Smooth muscle cell (in vitro differentiated cells): ENCODE data around the gene SDR42E2. TPM values are rescaled to one million over a fixed set of nuclear protein-coding genes. Genes with fewer than 3 reads are reported as not detected.

Source experiments
- DNase-seq: peaks from one replicate; lab custom pipeline; 2025; ENCODE audit not compliant: unreplicated experiment; lab: John Stamatoyannopoulos, UW
- H2AFZ ChIP-seq: fragments of 200-600 bp; sonication (generic); 2 replicates; pipeline ENCODE4 v1.6.0; 2016; ENCODE audit warnings: antibody characterized with exemption, low read depth, mild to moderate bottlenecking
- H3F3A ChIP-seq: fragments of 200-600 bp; sonication (generic); 2 replicates; pipeline ENCODE4 v1.6.0; 2017; ENCODE audit warnings: antibody characterized with exemption, low read depth
- H3K27ac ChIP-seq: fragments of 200-600 bp; sonication (generic); 2 replicates; pipeline ENCODE4 v1.5.1; 2016; ENCODE audit warnings: low read depth, mild to moderate bottlenecking
- H3K27me3 ChIP-seq: fragments of 200-600 bp; sonication (generic); 2 replicates; pipeline ENCODE4 v1.6.1; 2016; ENCODE audit warnings: low read depth, mild to moderate bottlenecking
- H3K36me3 ChIP-seq: fragments of 200-600 bp; sonication (generic); 2 replicates; pipeline ENCODE4 v1.5.1; 2016; ENCODE audit warnings: low read depth
- H3K4me1 ChIP-seq: fragments of 200-600 bp; sonication (generic); 2 replicates; pipeline ENCODE4 v1.5.1; 2016; ENCODE audit warnings: low read depth
- H3K4me2 ChIP-seq: fragments of 200-600 bp; sonication (generic); 2 replicates; pipeline ENCODE4 v1.6.0; 2016; ENCODE audit warnings: mild to moderate bottlenecking
- H3K4me3 ChIP-seq: fragments of 200-600 bp; sonication (generic); 2 replicates; pipeline ENCODE4 v1.5.1; 2016; ENCODE audit warnings: mild to moderate bottlenecking
- H3K79me2 ChIP-seq: fragments of 200-600 bp; sonication (generic); 2 replicates; pipeline ENCODE4 v1.6.0; 2016; ENCODE audit warnings: low read depth, mild to moderate bottlenecking
- H3K9ac ChIP-seq: fragments of 200-600 bp; sonication (generic); 2 replicates; pipeline ENCODE4 v1.6.0; 2016; ENCODE audit warnings: low read depth
- H3K9me3 ChIP-seq: fragments of 200-600 bp; sonication (generic); replicated peaks from 2 replicates; pipeline ENCODE4 v1.5.1; 2016; ENCODE audit warnings: low read depth
- H4K20me1 ChIP-seq: fragments of 200-600 bp; sonication (generic); 2 replicates; pipeline ENCODE4 v1.6.0; 2016; ENCODE audit warnings: low read depth
- WGBS: methylation state at CpG from one replicate; pipeline ENCODE4 v1.1.7; 2016; ENCODE audit warnings: low lambda C conversion rate; 5-methylcytosine and 5-hydroxymethylcytosine counted together
- polyA plus RNA-seq: library from polyadenylated mRNA; unstranded; fragments of >200 nt; fragmentation: Nextera tagmentation; extraction: Ambion mirVana; gene quantifications from 2 replicates; pipeline ENCODE4 v1.2.1, GENCODE V29; 2016
- total RNA-seq: library from RNA; depleted of rRNA; stranded (reverse); fragments of >200 nt; gene quantifications from 2 replicates; pipeline ENCODE4 v1.2.3, GENCODE V29; 2014
- TF ChIP-seq, protein P1 (sequence below): fragments of 200-600 bp; sonication (generic); IDR thresholded peaks from 2 replicates; pipeline ENCODE4 v1.5.1; 2017; ENCODE audit warnings: borderline replicate concordance, mild to moderate bottlenecking, antibody characterized with exemption; ENCODE audit not compliant: insufficient read depth, poor library complexity, severe bottlenecking

The SDR42E2 gene
- total and polyA plus RNA-seq, 2 experiments from 2014 or later, result 0.18 TPM; not detected in 1

DNA sequence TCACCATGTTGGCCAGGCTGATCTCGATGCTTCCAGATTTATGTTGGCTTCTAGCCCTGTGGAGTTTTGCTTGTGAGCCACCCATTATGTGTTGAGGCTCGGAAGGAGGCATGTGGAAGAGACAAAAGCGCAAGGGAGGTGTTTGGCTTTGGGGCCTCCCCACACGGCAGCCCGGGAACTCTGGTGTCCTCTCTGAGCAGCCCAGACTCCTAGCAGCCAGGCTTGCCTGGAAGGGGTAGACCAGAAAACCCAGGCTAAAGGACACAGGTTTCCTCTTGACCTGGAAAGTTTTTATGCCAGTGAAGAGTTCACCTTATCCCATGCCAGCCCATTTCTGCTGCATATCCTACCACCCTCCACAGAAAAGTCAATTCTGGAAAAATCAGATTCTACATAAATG is 21.0 kb downstream of the SDR42E2 start:
- Histone ChIP-seq H3K4me3 (no peak overlapping the region), H3K27me3 (no peaks in the 10 kb centered on the region), H3K36me3 (no peaks in the 10 kb centered on the region), H3F3A (no peaks in the 10 kb centered on the region), H3K4me1 (no peaks in the 10 kb centered on the region), H3K27ac (no peak overlapping the region), H3K79me2 (no peaks in the 10 kb centered on the region), H4K20me1 (no peaks in the 10 kb centered on the region), H3K9me3 (no peaks in the 10 kb centered on the region), H2AFZ (no peak overlapping the region), H3K9ac (no peak overlapping the region), H3K4me2 (no peak overlapping the region)
- 90% methylated on average over 5 of the region's 5 CpGs for WGBS
- no peak for DNase-seq
- TF ChIP-seq, protein P1, sequence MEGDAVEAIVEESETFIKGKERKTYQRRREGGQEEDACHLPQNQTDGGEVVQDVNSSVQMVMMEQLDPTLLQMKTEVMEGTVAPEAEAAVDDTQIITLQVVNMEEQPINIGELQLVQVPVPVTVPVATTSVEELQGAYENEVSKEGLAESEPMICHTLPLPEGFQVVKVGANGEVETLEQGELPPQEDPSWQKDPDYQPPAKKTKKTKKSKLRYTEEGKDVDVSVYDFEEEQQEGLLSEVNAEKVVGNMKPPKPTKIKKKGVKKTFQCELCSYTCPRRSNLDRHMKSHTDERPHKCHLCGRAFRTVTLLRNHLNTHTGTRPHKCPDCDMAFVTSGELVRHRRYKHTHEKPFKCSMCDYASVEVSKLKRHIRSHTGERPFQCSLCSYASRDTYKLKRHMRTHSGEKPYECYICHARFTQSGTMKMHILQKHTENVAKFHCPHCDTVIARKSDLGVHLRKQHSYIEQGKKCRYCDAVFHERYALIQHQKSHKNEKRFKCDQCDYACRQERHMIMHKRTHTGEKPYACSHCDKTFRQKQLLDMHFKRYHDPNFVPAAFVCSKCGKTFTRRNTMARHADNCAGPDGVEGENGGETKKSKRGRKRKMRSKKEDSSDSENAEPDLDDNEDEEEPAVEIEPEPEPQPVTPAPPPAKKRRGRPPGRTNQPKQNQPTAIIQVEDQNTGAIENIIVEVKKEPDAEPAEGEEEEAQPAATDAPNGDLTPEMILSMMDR, result no peak

DNA sequence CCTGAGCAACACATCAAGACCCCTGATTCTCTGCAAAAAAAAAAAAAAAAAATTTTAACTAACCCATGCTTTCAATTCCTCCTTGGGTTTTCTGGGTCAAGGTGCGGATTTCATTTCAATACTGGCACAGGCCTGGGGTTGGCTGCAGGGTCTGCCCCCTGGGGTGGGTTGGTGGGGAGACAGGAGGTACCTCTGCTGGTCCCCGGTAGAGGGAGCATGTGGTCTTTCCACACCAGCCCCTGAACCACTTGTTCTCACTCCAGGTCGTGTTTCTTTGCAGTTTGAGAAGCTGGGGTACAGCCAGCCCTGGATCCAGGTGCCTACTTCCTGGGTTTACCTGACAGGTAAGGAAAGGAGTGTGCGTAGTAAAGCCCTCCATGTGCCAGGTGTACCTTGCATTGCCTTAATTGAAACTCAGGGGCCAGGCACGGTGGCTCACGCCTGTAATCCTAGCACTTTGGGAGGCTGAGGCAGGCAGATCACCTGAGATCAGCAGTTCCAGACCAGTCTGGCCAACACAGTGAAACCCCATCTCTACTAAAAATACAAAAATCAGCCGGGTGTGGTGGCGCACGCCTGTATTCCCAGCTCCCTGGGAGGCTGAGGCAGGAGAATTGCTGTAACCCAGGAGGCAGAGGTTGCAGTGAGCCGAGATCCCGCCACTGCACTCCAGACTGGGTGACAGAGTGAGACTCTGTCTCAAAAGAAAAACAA is 21.8 kb downstream of the SDR42E2 start:
- TF ChIP-seq, protein P1, result no peak
- H3K4me2 ChIP-seq, result no peak overlapping the region
- H4K20me1 ChIP-seq, result no peaks in the 10 kb centered on the region
- WGBS, result 82% methylated on average over 11 of the region's 11 CpGs
- no peak for DNase-seq
- no peaks in the 10 kb centered on the region for H3K9me3 ChIP-seq
- no peaks in the 10 kb centered on the region for H3K36me3 ChIP-seq
- H2AFZ ChIP-seq, result no peak overlapping the region
- H3K4me1 ChIP-seq, result no peaks in the 10 kb centered on the region
- no peaks in the 10 kb centered on the region for H3K79me2 ChIP-seq
- no peaks in the 10 kb centered on the region for H3K27me3 ChIP-seq
- H3K4me3 ChIP-seq, result no peak overlapping the region
- H3K27ac ChIP-seq, result no peak overlapping the region
- H3K9ac ChIP-seq, result no peak overlapping the region
- H3F3A ChIP-seq, result no peaks in the 10 kb centered on the region

DNA sequence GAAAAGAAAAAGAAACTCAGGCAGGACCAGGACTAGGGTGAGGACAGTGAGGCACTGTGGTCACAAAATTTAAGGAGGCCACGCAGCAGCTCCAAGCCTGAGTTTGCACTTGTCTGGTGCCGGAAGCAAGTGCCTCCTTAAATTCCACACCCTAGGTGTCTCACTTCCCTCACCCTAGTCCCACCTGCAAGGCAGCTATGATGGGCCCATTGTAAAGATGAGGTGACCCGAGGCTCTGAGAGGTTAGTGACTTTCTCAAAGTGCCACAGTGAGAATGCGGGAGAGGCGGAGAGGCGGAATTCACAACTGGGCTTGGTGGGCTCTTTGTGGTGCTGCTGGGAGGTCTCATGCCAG is 22.3 kb downstream of the SDR42E2 start:
- Histone ChIP-seq H3K36me3 (no peaks in the 10 kb centered on the region), H4K20me1 (no peaks in the 10 kb centered on the region), H3K9ac (no peak overlapping the region), H3K27ac (no peak overlapping the region), H3K27me3 (no peaks in the 10 kb centered on the region), H3F3A (no peaks in the 10 kb centered on the region), H3K9me3 (no peaks in the 10 kb centered on the region), H2AFZ (no peak overlapping the region), H3K79me2 (no peaks in the 10 kb centered on the region), H3K4me2 (no peak overlapping the region), H3K4me1 (no peaks in the 10 kb centered on the region), H3K4me3 (no peak overlapping the region)
- no peak for DNase-seq
- WGBS, result 91% methylated on average over 6 of the region's 6 CpGs
- TF ChIP-seq, protein P1, result no peak

DNA sequence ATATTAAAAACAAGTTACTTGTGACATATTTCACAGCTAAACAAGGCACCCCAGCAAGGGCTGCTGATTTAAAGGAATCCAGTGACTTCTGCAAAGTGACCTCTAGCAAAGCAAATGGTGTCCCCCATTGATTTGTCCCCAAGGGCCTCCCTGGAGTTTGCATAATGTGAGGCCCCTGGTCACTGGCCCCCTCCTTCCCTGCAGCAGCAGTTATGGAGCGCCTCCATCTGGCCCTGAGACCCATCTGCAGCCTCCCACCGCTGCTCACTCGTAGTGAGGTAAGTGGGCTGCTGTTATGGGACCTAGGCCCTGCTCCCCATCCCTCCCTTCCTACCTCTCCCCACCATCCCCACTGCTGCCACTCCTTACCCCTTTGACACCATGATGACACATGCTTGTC is 24.2 kb downstream of the SDR42E2 start:
- Histone ChIP-seq H3K27me3 (no peaks in the 10 kb centered on the region), H3K4me2 (no peak overlapping the region), H3K4me3 (no peak overlapping the region), H3K79me2 (no peaks in the 10 kb centered on the region), H3K36me3 (no peaks in the 10 kb centered on the region), H3K27ac (no peak overlapping the region), H3K4me1 (peaks cover 1% of the 10 kb centered on the region), H3F3A (no peaks in the 10 kb centered on the region), H3K9me3 (no peaks in the 10 kb centered on the region), H4K20me1 (no peaks in the 10 kb centered on the region), H3K9ac (no peak overlapping the region), H2AFZ (no peak overlapping the region)
- WGBS, result 33% methylated on average over 3 of the region's 3 CpGs
- TF ChIP-seq, protein P1, result no peak
- no peak for DNase-seq
